ENCODE data around the gene ZNF521. TPM values are rescaled to one million over a fixed set of nuclear protein-coding genes. Genes with fewer than 3 reads are reported as not detected.

ZNF521 gene
- total and polyA plus RNA-seq, 4 donors, result 0.50 to 3.7 (median 1.5) TPM

DNA sequence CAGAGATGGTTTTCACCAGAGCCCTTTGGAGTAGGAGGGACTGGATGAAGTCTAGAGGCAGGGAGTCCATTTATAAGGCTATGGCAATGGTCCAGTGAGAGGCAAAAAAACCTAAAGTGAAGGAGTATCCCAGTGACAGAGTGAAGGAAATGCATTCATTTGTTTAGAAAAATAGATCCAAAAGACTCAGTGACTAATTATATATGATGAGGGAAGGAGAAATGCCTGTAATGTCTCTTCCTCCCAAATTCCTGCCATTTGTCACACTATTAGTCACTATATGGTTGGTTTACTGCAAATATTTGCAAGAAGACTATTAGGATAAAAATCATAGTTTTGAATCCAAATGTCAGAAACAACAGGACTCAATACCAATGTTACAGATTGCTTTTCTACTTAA is 104.2 kb downstream of the ZNF521 start:
- H3K36me3 ChIP-seq (ENCODE audit: control insufficient read depth in 4 of 4, insufficient read depth in 3 of 4, low read depth in 1 of 4, low read length in 3 of 4), result no peaks in the 10 kb centered on the region
- DNase-seq (ENCODE audit: low spot score), result no peak
- no peaks in the 10 kb centered on the region for H3K4me1 ChIP-seq (ENCODE audit: control insufficient read depth in 4 of 4, insufficient read depth in 4 of 4, low read length in 3 of 4)
- H3K27me3 ChIP-seq (ENCODE audit: control insufficient read depth in 4 of 4, insufficient read depth in 4 of 4, low read length in 3 of 4), result no peaks in the 10 kb centered on the region
- no peak overlapping the region for H3K4me3 ChIP-seq (ENCODE audit: low read depth in 1 of 3, low read length in 3 of 3)
- TF ChIP-seq RAD21 (IDR thresholded peaks at IDR 0.05) (no peak), TAF1 (conservative IDR thresholded peaks at IDR 0.05) (no peak), RXRA (IDR thresholded peaks at IDR 0.05) (no peak), NR2F2 (IDR thresholded peaks at IDR 0.05) (no peak), EGR1 (IDR thresholded peaks at IDR 0.05; ENCODE audit: low read depth in 2 of 2) (no peak), HNF4G (IDR thresholded peaks at IDR 0.05) (no peak), ZBTB33 (IDR thresholded peaks at IDR 0.05) (no peak), GABPA (IDR thresholded peaks at IDR 0.05 in 1 of 2, conservative IDR thresholded peaks at IDR 0.05 in 1 of 2) (no peak), YY1 (IDR thresholded peaks at IDR 0.05) (no peak), HNF4A (conservative IDR thresholded peaks at IDR 0.05) (no peak), REST (IDR thresholded peaks at IDR 0.05) (no peak), JUND (IDR thresholded peaks at IDR 0.05) (no peak), SP1 (IDR thresholded peaks at IDR 0.05) (no peak), FOXA2 (IDR thresholded peaks at IDR 0.05) (no peak)
- TF ChIP-seq, protein P1, sequence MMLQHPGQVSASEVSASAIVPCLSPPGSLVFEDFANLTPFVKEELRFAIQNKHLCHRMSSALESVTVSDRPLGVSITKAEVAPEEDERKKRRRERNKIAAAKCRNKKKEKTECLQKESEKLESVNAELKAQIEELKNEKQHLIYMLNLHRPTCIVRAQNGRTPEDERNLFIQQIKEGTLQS (IDR thresholded peaks at IDR 0.05), result no peak
- TF ChIP-seq, protein P2, sequence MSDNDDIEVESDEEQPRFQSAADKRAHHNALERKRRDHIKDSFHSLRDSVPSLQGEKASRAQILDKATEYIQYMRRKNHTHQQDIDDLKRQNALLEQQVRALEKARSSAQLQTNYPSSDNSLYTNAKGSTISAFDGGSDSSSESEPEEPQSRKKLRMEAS (IDR thresholded peaks at IDR 0.05), result no peak
- no peak overlapping the region for H3K9ac ChIP-seq (ENCODE audit: low read depth in 1 of 2, low read length in 2 of 2)
- no peak overlapping the region for H3K27ac ChIP-seq (ENCODE audit: low read depth in 1 of 2, low read length in 2 of 2)
- no peaks in the 10 kb centered on the region for H3K9me3 ChIP-seq (ENCODE audit: control insufficient read depth in 4 of 4, low read length in 3 of 4)

- DNase-seq (ENCODE audit: low spot score), result no peak
- Histone ChIP-seq H3K36me3 (ENCODE audit: control insufficient read depth in 4 of 4, insufficient read depth in 3 of 4, low read depth in 1 of 4, low read length in 3 of 4) (no peaks in the 10 kb centered on the region), H3K27ac (ENCODE audit: low read depth in 1 of 2, low read length in 2 of 2) (no peak overlapping the region), H3K9ac (ENCODE audit: low read depth in 1 of 2, low read length in 2 of 2) (no peak overlapping the region), H3K4me1 (ENCODE audit: control insufficient read depth in 4 of 4, insufficient read depth in 4 of 4, low read length in 3 of 4) (no peaks in the 10 kb centered on the region), H3K9me3 (ENCODE audit: control insufficient read depth in 4 of 4, low read length in 3 of 4) (peaks cover 0 to under 1% (median 0%) of the 10 kb centered on the region in 4 donors), H3K4me3 (ENCODE audit: low read depth in 1 of 3, low read length in 3 of 3) (no peak overlapping the region), H3K27me3 (ENCODE audit: control insufficient read depth in 4 of 4, insufficient read depth in 4 of 4, low read length in 3 of 4) (no peaks in the 10 kb centered on the region)
- 71% methylated on average over 4 of the region's 4 CpGs for WGBS
- TF ChIP-seq, protein P1 (IDR thresholded peaks at IDR 0.05), result no peak
- no peak for TF ChIP-seq CTCF (IDR thresholded peaks at IDR 0.05; ENCODE audit: low read depth, low read length, missing input control)
- TF ChIP-seq TAF1 (conservative IDR thresholded peaks at IDR 0.05), result no peak
- TF ChIP-seq, protein P2 (IDR thresholded peaks at IDR 0.05), result no peak
- no peak for TF ChIP-seq EGR1 (IDR thresholded peaks at IDR 0.05; ENCODE audit: low read depth in 2 of 2)
- TF ChIP-seq JUND (IDR thresholded peaks at IDR 0.05), result no peak
- no peak for TF ChIP-seq SP1 (IDR thresholded peaks at IDR 0.05)
- TF ChIP-seq HNF4A (conservative IDR thresholded peaks at IDR 0.05), result no peak
- no peak for TF ChIP-seq GABPA (IDR thresholded peaks at IDR 0.05 in 1 of 2, conservative IDR thresholded peaks at IDR 0.05 in 1 of 2)
- no peak for TF ChIP-seq NR2F2 (IDR thresholded peaks at IDR 0.05)
- TF ChIP-seq HNF4G (IDR thresholded peaks at IDR 0.05), result no peak
- no peak for TF ChIP-seq RXRA (IDR thresholded peaks at IDR 0.05)
- no peak for TF ChIP-seq REST (IDR thresholded peaks at IDR 0.05)
- no peak for TF ChIP-seq RAD21 (IDR thresholded peaks at IDR 0.05)
Measured at GRCh38 chr18:25244924-25245698, 106.9 kb downstream of the ZNF521 start.
